ENCODE results near the gene KLC4. TPM values are rescaled to one million over a fixed set of nuclear protein-coding genes. Genes with fewer than 3 reads are reported as not detected.

KLC4 gene
- total RNA-seq, 1 experiment from 2014 or later: 17.5 TPM

DNA sequence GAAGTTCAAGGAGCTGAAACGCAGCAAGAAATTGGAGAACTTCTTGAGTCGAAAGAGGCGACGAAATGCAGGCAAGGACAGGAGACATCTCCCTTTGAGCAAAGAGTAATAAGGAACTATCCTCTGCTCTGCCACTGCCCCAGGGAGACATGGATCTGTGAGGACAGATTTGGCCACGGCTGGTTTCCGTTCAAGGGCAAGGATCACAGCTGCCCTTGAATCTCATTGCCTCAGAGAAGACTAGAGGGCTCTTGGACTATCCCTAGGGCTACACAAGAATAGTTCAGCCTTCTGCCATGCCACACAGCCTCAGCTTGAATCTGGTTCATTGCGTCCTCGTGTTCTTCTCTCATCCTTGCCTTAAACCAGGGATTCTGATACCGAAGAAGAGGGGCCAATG is 30.3 kb upstream of the KLC4 start:
- CTCF ChIA-PET: no interaction called here
- H3K79me2 ChIP-seq (ENCODE audit: low read length): peaks cover 9% of the 10 kb centered on the region
- peaks cover 49% of the 10 kb centered on the region for H3K36me3 ChIP-seq (ENCODE audit: low read depth, low read length)
- BruUV-seq (replicated peaks): no TSS peak
- no peaks in the 10 kb centered on the region for H3K9me3 ChIP-seq (ENCODE audit: low read length)
- no peak overlapping the region for H3K4me3 ChIP-seq (ENCODE audit: low read length)
- no peak for ATAC-seq
- no peak for DNase-seq
- no peaks in the 10 kb centered on the region for H4K20me1 ChIP-seq (ENCODE audit: low read length)
- H3K9me2 ChIP-seq (replicated peaks; ENCODE audit: low read length): no peaks in the 10 kb centered on the region
- no peaks in the 10 kb centered on the region for H3F3A ChIP-seq (ENCODE audit: low read length, unreplicated experiment)
- POLR2A ChIA-PET (ENCODE audit: unreplicated experiment): no interaction called here
- TF ChIP-seq, protein P1, sequence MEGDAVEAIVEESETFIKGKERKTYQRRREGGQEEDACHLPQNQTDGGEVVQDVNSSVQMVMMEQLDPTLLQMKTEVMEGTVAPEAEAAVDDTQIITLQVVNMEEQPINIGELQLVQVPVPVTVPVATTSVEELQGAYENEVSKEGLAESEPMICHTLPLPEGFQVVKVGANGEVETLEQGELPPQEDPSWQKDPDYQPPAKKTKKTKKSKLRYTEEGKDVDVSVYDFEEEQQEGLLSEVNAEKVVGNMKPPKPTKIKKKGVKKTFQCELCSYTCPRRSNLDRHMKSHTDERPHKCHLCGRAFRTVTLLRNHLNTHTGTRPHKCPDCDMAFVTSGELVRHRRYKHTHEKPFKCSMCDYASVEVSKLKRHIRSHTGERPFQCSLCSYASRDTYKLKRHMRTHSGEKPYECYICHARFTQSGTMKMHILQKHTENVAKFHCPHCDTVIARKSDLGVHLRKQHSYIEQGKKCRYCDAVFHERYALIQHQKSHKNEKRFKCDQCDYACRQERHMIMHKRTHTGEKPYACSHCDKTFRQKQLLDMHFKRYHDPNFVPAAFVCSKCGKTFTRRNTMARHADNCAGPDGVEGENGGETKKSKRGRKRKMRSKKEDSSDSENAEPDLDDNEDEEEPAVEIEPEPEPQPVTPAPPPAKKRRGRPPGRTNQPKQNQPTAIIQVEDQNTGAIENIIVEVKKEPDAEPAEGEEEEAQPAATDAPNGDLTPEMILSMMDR (conservative IDR thresholded peaks at IDR 0.05; ENCODE audit: low read depth, low read length): no peak
- no peak for TF ChIP-seq EZH2phosphoT487 (IDR thresholded peaks at IDR 0.05; ENCODE audit: borderline replicate concordance, low read length)
- TF ChIP-seq EZH2 (IDR thresholded peaks at IDR 0.05; ENCODE audit: low read length, unreplicated experiment): no peak
- intact Hi-C loops (cut with micrococcal nuclease): no loop called here
- no peak overlapping the region for H3K9ac ChIP-seq (ENCODE audit: low read length)
- no peak overlapping the region for H3K27ac ChIP-seq (ENCODE audit: low read length)
- H3K4me1 ChIP-seq (ENCODE audit: insufficient read depth, low read length): no peaks in the 10 kb centered on the region
- H3K4me2 ChIP-seq (ENCODE audit: low read length): no peak overlapping the region
- H2AFZ ChIP-seq (ENCODE audit: low read length): no peak overlapping the region
- H3K27me3 ChIP-seq (ENCODE audit: low read length): no peaks in the 10 kb centered on the region

DNA sequence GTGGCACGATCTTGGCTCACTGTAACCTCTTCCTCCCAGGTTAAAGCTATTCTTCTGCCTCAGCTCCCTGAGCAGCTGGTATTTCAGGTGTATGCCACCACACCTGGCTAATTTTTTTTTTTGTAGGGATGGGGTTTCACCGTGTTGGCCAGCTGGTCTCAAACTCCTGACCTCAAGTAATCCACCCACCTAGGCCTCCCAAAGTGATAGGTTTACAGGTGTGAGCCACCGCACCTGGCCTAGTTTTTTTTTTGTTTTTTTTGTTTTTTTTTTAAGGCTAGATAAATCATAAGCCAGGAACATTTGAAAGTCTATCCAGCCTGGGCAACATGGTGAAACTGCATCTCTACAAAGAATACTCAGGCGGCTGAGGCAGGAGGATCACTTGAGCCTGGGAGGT is 27.1 kb upstream of the KLC4 start:
- TF ChIP-seq EZH2 (IDR thresholded peaks at IDR 0.05; ENCODE audit: low read length, unreplicated experiment): no peak
- TF ChIP-seq, protein P1 (conservative IDR thresholded peaks at IDR 0.05; ENCODE audit: low read depth, low read length): no peak
- no peak for TF ChIP-seq EZH2phosphoT487 (IDR thresholded peaks at IDR 0.05; ENCODE audit: borderline replicate concordance, low read length)
- Histone ChIP-seq H3F3A (ENCODE audit: low read length, unreplicated experiment) (no peaks in the 10 kb centered on the region), H4K20me1 (ENCODE audit: low read length) (no peaks in the 10 kb centered on the region), H3K27me3 (ENCODE audit: low read length) (no peaks in the 10 kb centered on the region), H3K4me1 (ENCODE audit: insufficient read depth, low read length) (no peaks in the 10 kb centered on the region), H3K4me3 (ENCODE audit: low read length) (no peak overlapping the region), H3K9me2 (replicated peaks; ENCODE audit: low read length) (no peaks in the 10 kb centered on the region), H3K9me3 (ENCODE audit: low read length) (no peaks in the 10 kb centered on the region), H3K4me2 (ENCODE audit: low read length) (no peak overlapping the region), H3K36me3 (ENCODE audit: low read depth, low read length) (peaks cover 23% of the 10 kb centered on the region), H2AFZ (ENCODE audit: low read length) (no peak overlapping the region), H3K27ac (ENCODE audit: low read length) (no peak overlapping the region), H3K9ac (ENCODE audit: low read length) (no peak overlapping the region), H3K79me2 (ENCODE audit: low read length) (no peaks in the 10 kb centered on the region)
- no peak for ATAC-seq
- POLR2A ChIA-PET (ENCODE audit: unreplicated experiment): no interaction called here
- CTCF ChIA-PET: no interaction called here
- intact Hi-C loops (cut with micrococcal nuclease): no loop called here
- no TSS peak for BruUV-seq (replicated peaks)
- no peak for DNase-seq

DNA sequence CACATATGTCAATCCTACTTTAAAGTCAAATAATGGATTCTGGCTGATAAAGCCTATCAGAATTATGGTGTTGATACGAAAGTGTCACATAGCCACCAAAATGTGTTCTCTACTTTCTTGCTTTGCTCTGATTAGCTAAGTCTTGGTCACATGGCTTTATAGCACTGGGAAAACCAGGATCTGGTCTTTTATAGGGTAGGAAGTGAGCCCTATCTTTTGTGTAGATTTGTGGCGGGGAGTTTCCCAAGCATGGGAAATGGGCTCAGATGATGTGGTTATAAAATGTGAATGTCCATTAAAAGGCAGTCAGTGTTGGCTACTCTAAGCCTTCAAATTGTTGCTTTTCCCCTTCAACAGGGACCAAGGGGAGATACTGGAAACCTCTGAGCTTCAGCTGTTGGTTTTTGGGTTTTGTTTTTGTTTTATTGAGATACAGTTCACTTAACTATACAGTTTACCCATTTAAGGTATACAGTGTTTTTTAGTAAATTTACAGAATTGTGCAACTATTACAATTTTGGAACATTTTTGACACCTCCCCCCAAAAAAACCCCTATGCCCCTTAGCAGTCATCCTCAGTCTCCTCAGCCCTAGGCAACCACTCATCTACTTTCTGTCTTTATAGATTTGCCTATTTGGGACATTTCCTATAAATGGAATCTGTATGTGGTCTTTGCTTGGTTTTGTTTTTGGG is 25.8 kb upstream of the KLC4 start:
- BruUV-seq (replicated peaks): TSS peak; percentile 10
- ATAC-seq (no peak), DNase-seq (no peak)
- H3K36me3 ChIP-seq (ENCODE audit: low read depth, low read length): peaks cover 18% of the 10 kb centered on the region
- no peaks in the 10 kb centered on the region for H3F3A ChIP-seq (ENCODE audit: low read length, unreplicated experiment)
- POLR2A ChIA-PET (ENCODE audit: unreplicated experiment): no interaction called here
- H3K27me3 ChIP-seq (ENCODE audit: low read length): no peaks in the 10 kb centered on the region
- no peaks in the 10 kb centered on the region for H3K9me2 ChIP-seq (replicated peaks; ENCODE audit: low read length)
- no peak for TF ChIP-seq EZH2phosphoT487 (IDR thresholded peaks at IDR 0.05; ENCODE audit: borderline replicate concordance, low read length)
- TF ChIP-seq, protein P1 (conservative IDR thresholded peaks at IDR 0.05; ENCODE audit: low read depth, low read length): no peak
- TF ChIP-seq EZH2 (IDR thresholded peaks at IDR 0.05; ENCODE audit: low read length, unreplicated experiment): no peak
- no peak overlapping the region for H3K27ac ChIP-seq (ENCODE audit: low read length)
- no peaks in the 10 kb centered on the region for H3K79me2 ChIP-seq (ENCODE audit: low read length)
- H3K4me1 ChIP-seq (ENCODE audit: insufficient read depth, low read length): no peaks in the 10 kb centered on the region
- no peaks in the 10 kb centered on the region for H4K20me1 ChIP-seq (ENCODE audit: low read length)
- no peak overlapping the region for H3K9ac ChIP-seq (ENCODE audit: low read length)
- H3K4me2 ChIP-seq (ENCODE audit: low read length): no peak overlapping the region
- no peak overlapping the region for H2AFZ ChIP-seq (ENCODE audit: low read length)
- H3K9me3 ChIP-seq (ENCODE audit: low read length): no peaks in the 10 kb centered on the region
- no peak overlapping the region for H3K4me3 ChIP-seq (ENCODE audit: low read length)
- intact Hi-C loops (cut with micrococcal nuclease): no loop called here
- CTCF ChIA-PET: no interaction called here

Measured in PC-3 (cell line).